Bladder microvascular endothelial cell (primary cell): Measurements from ENCODE around the gene UPF1. TPM values are rescaled to one million over a fixed set of nuclear protein-coding genes. Genes with fewer than 3 reads are reported as not detected.

Source experiments
- total RNA-seq: library from RNA; depleted of rRNA; stranded (reverse); fragments of >200 nt; gene quantifications from 2 replicates; pipeline ENCODE4 v1.2.3, GENCODE V29; 2014

UPF1 gene
- 42.3 and 120 TPM in 2 replicates for total RNA-seq

GRCh38 chr19:18831524-18832305, at the start of gene UPF1:
TSS of gene UPF1 (plus strand) at chr19:18831959. CDS start at chr19:18832210, 251 bp downstream.

GRCh38 chr19:18790566-18791314, 41.0 kb upstream of the UPF1 start, which contains the start of gene COMP:
TSS of gene COMP (minus strand) at chr19:18791305. CDS start at chr19:18791269, 36 bp downstream.

GRCh38 chr19:18895824-18896341, 64.1 kb downstream of the UPF1 start, which contains the start of gene CERS1:
TSS of gene CERS1 (minus strand) at chr19:18896158. CDS start at chr19:18896072, 86 bp downstream.

Other genes with a start within 250 kb of the UPF1 start
- 65.0 and 66.7 TPM in 2 replicates for gene REX1BD, start 243.2 kb upstream of the UPF1 start, total RNA-seq
- under 0.01 and 0.31 TPM in 2 replicates for gene CRLF1, start 225.2 kb upstream of the UPF1 start, total RNA-seq
- gene TMEM59L, start 219.1 kb upstream of the UPF1 start, total RNA-seq, result 0.38 TPM in 1 of 2 replicates, not detected in the other
- 1.5 and 9.9 TPM in 2 replicates for gene KLHL26, start 194.9 kb upstream of the UPF1 start, total RNA-seq
- gene CRTC1, start 148.3 kb upstream of the UPF1 start, total RNA-seq, result 0.97 and 2.0 TPM in 2 replicates
- not detected in 2 replicates for gene COMP, start 40.7 kb upstream of the UPF1 start, total RNA-seq
- gene CERS1, start 64.2 kb downstream of the UPF1 start, total RNA-seq, result 1.3 and 5.7 TPM in 2 replicates
- 155 and 192 TPM in 2 replicates for gene COPE, start 87.4 kb downstream of the UPF1 start, total RNA-seq
- 43.4 and 59.8 TPM in 2 replicates for gene DDX49, start 87.8 kb downstream of the UPF1 start, total RNA-seq
- 128 and 226 TPM in 2 replicates for gene HOMER3, start 109.3 kb downstream of the UPF1 start, total RNA-seq
- gene SUGP2, start 201.6 kb downstream of the UPF1 start, total RNA-seq, result 11.8 and 31.0 TPM in 2 replicates
- 43.5 and 70.7 TPM in 2 replicates for gene ARMC6, start 201.6 kb downstream of the UPF1 start, total RNA-seq
- 2.6 and 4.8 TPM in 2 replicates for gene SLC25A42, start 232.0 kb downstream of the UPF1 start, total RNA-seq